Heart left ventricle (tissue), 13 donors: ENCODE data around the gene SNTA1.

Source experiments
- CTCF ChIP-seq, 12 donors: fragments of 200-600 bp; sonication (generic) in 4 of 12; IDR thresholded peaks; one replicate each; pipeline versions ENCODE4 v1.5.0 to v1.8.0; 2018 to 2022; ENCODE audit warnings: antibody characterized with exemption in 12 of 12, mild to moderate bottlenecking in 5 of 12
- POLR2A ChIP-seq, 2 donors: fragments of 450-650 bp; IDR thresholded peaks; one replicate each; pipeline ENCODE4 v1.6.1; 2017; ENCODE audit warnings: antibody characterized with exemption in 2 of 2, mild to moderate bottlenecking in 2 of 2, moderate library complexity in 2 of 2
- donor health status: ischemic (EF 13 %, LVEDD 7.1; RV severe dilation, severe dysfunction).
- donor health status: DM: no; HTN: yes; CAD: no.
- donor health status: DM: no; HTN: no; CAD: no.
- donor health status: ischemic (EF 25% LVEDD 6.9; RV normal size, moderate dysfunction).
- donor health status: ischemic (EF 25% LVEDD 5.7; RV mildly dilated, moderate dysfunction).
- donor health status: ischemic (EF 35%, LVEDD 5.7; RV mildly dilated, moderate dysfunction).
- donor health status: nonischemic (EF 11% LVEDD 7.7; RV severe dilation, severe dysfunction).
- donor health status: DM: yes; HTN: yes; CAD: no.
- donor health status: PGD.
- donor health status: ischemic (EF 29% LVEDD 5.4; RV normal size, mild dysfunction).
- donor health status: nonischemic (EF 23%, LVEDD 6.1; RV moderate dilation, normal function).

- TF ChIP-seq POLR2A (IDR thresholded peaks at IDR 0.05), result no peak
- TF ChIP-seq CTCF (IDR thresholded peaks at IDR 0.05), result no peak
These were observed 47.5 kb upstream of the SNTA1 start for GRCh38 chr20:33490934-33491656.
